Neuronal stem cell (in vitro differentiated cells): ENCODE results near the gene ZSWIM8.
"Not testable (repeated sequence)": the region's sequence is repeated elsewhere in the genome, so short reads cannot be mapped to it uniquely, and the experiment has no call there.

ENCODE experiments used
- DNase-seq: peaks from one replicate; pipeline ENCODE4 v3.0.0-alpha.2; 2013; ENCODE audit warnings: low spot score
- H2AFZ ChIP-seq: one replicate; pipeline ENCODE4 v1.6.1; 2013; ENCODE audit warnings: mild to moderate bottlenecking, low read length, inconsistent platforms
- H2AK5ac ChIP-seq: 2 replicates; pipeline ENCODE4 v1.6.1; 2013; ENCODE audit warnings: low read depth, mild to moderate bottlenecking, inconsistent platforms, low read length, moderate library complexity, mixed read lengths
- H2BK120ac ChIP-seq: 2 replicates; pipeline ENCODE4 v1.6.1; 2013; ENCODE audit warnings: low read depth, mild to moderate bottlenecking, inconsistent platforms, low read length, moderate library complexity, mixed read lengths
- H2BK12ac ChIP-seq: one replicate; pipeline ENCODE4 v1.6.1; 2013; ENCODE audit warnings: low read length, inconsistent platforms
- H2BK15ac ChIP-seq: 2 replicates; pipeline ENCODE4 v1.6.1; 2013; ENCODE audit warnings: mild to moderate bottlenecking, low read length, inconsistent platforms, mixed read lengths
- H2BK5ac ChIP-seq: one replicate; pipeline ENCODE4 v1.6.1; 2013; ENCODE audit warnings: inconsistent platforms, mild to moderate bottlenecking, low read length, moderate library complexity
- H3K14ac ChIP-seq: one replicate; pipeline ENCODE4 v1.6.1; 2013; ENCODE audit warnings: low read length, inconsistent platforms
- H3K18ac ChIP-seq: 2 replicates; pipeline ENCODE4 v1.6.1; 2013; ENCODE audit warnings: low read length, inconsistent platforms
- H3K23ac ChIP-seq: 2 replicates; pipeline ENCODE4 v1.6.1; 2013; ENCODE audit warnings: low read depth, mild to moderate bottlenecking, mixed read lengths, low read length, inconsistent platforms; ENCODE audit not compliant: poor library complexity
- H3K27ac ChIP-seq: replicated peaks from 3 replicates; pipeline ENCODE4 v1.5.1; 2013; ENCODE audit warnings: low read length, inconsistent platforms
- H3K27me3 ChIP-seq, 3 experiments: 2 replicates each; pipeline ENCODE4 v1.6.1; 2013; ENCODE audit warnings: low read length in 3 of 3, mild to moderate bottlenecking in 2 of 3, inconsistent platforms in 1 of 3, low read depth in 1 of 3, mixed read lengths in 1 of 3, moderate library complexity in 1 of 3; ENCODE audit not compliant: control insufficient read depth in 3 of 3, insufficient read depth in 3 of 3
- H3K36me3 ChIP-seq, 2 donors: replicated peaks in 1 of 2; 2 replicates each; pipeline ENCODE4 v1.6.1; 2013; ENCODE audit warnings: low read length in 2 of 2; ENCODE audit not compliant: control insufficient read depth in 2 of 2, insufficient read depth in 2 of 2
- H3K4ac ChIP-seq: 2 replicates; pipeline ENCODE4 v1.6.1; 2013; ENCODE audit warnings: inconsistent platforms, mild to moderate bottlenecking, low read length, moderate library complexity
- H3K4me1 ChIP-seq, 2 donors: 1 replicate in 1 of 2; 2 replicates in 1 of 2; pipeline ENCODE4 v1.6.1; 2013; ENCODE audit warnings: low read length in 2 of 2, low read depth in 1 of 2; ENCODE audit not compliant: control insufficient read depth in 2 of 2, insufficient read depth in 1 of 2
- H3K4me2 ChIP-seq: one replicate; pipeline ENCODE4 v1.6.1; 2013; ENCODE audit warnings: mild to moderate bottlenecking, low read length, inconsistent platforms; ENCODE audit not compliant: insufficient read depth, poor library complexity, severe bottlenecking
- H3K4me3 ChIP-seq, 2 donors: 2 replicates each; pipeline ENCODE4 v1.5.1; 2013; ENCODE audit warnings: low read length in 2 of 2, mild to moderate bottlenecking in 2 of 2, inconsistent platforms in 1 of 2, moderate library complexity in 1 of 2
- H3K79me1 ChIP-seq: one replicate; pipeline ENCODE4 v1.6.1; 2013; ENCODE audit warnings: low read depth, mild to moderate bottlenecking, inconsistent platforms, low read length, moderate library complexity
- H3K9ac ChIP-seq: one replicate; pipeline ENCODE4 v1.6.1; 2013; ENCODE audit warnings: mild to moderate bottlenecking, low read depth, low read length, inconsistent platforms; ENCODE audit not compliant: poor library complexity
- H3K9me3 ChIP-seq, 2 donors: replicated peaks in 1 of 2; 2 replicates each; pipeline versions ENCODE3 to v1.6.1; 2013; ENCODE audit warnings: low read length in 2 of 2, mild to moderate bottlenecking in 2 of 2, inconsistent platforms in 1 of 2, low read depth in 1 of 2, mixed read lengths in 1 of 2, moderate library complexity in 1 of 2; ENCODE audit not compliant: control insufficient read depth in 2 of 2, insufficient read depth in 1 of 2
- H4K8ac ChIP-seq: one replicate; pipeline ENCODE4 v1.6.1; 2013; ENCODE audit warnings: low read depth, mild to moderate bottlenecking, inconsistent platforms, low read length, moderate library complexity
- H4K91ac ChIP-seq: one replicate; pipeline ENCODE4 v1.6.1; 2013; ENCODE audit warnings: low read length, low read depth, mild to moderate bottlenecking, inconsistent platforms; ENCODE audit not compliant: poor library complexity
- WGBS, 2 donors: extraction: QIAGEN DNeasy Blood & Tissue Kit; methylation state at CpG; one replicate each; pipeline ENCODE4 v1.1.7; 2013; ENCODE audit warnings: missing lambda C conversion rate in 2 of 2, mixed read lengths in 1 of 2; ENCODE audit not compliant: insufficient read length in 2 of 2, insufficient replicate concordance in 1 of 2; ENCODE audit errors: extremely low coverage in 2 of 2; 5-methylcytosine and 5-hydroxymethylcytosine counted together

Gene ZSWIM8

DNA sequence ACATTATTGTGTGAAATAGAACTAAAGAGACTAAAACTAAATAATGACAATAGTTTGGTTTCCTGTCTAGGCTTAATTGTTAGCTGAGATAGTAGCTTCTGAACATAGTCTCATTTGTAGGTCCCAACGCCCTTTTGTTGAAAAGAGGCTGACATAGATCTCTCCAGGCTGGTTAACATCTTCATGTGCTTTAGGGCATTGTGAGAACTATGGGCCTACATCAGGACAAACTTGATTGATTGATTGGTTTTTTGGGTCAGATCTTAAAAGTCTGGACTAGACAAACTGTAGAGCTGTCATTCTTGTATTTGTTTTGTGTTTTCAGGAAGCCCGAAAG is 2.7 kb upstream of the ZSWIM8 start:
- no peak overlapping the region for H3K9ac ChIP-seq
- no peak overlapping the region for H2BK12ac ChIP-seq
- no peaks in the 10 kb centered on the region for H3K27me3 ChIP-seq
- H4K91ac ChIP-seq, result no peak overlapping the region
- peak overlapping the region in 1 of 2 donors; percentile 82 for H3K4me3 ChIP-seq
- no peak overlapping the region for H2BK5ac ChIP-seq
- H2AFZ ChIP-seq, result no peak overlapping the region
- no CpG with 5 or more reads among the region's 2 CpGs for WGBS, 2 donors
- peaks cover 1 to 41% of the 10 kb centered on the region in 2 donors for H3K36me3 ChIP-seq
- H2BK15ac ChIP-seq, result no peak overlapping the region
- no peaks in the 10 kb centered on the region for H3K9me3 ChIP-seq
- H3K4ac ChIP-seq, result no peak overlapping the region
- H2AK5ac ChIP-seq, result no peak overlapping the region
- H3K4me1 ChIP-seq, result peaks cover 8 to 12% of the 10 kb centered on the region in 2 donors
- no peak for DNase-seq
- no peak overlapping the region for H3K14ac ChIP-seq
- no peak overlapping the region for H3K4me2 ChIP-seq
- H3K27ac ChIP-seq, result no peak overlapping the region
- H2BK120ac ChIP-seq, result no peak overlapping the region
- H3K79me1 ChIP-seq, result peaks cover 7% of the 10 kb centered on the region
- no peak overlapping the region for H4K8ac ChIP-seq
- H3K18ac ChIP-seq, result no peak overlapping the region
- H3K23ac ChIP-seq, result no peak overlapping the region

- WGBS, 2 donors, result no CpG with 5 or more reads among the region's 54 CpGs
- no peak overlapping the region for H4K91ac ChIP-seq
- DNase-seq, result no peak
Observed at GRCh38 chr10:73785721-73786511, 510 bp downstream of the ZSWIM8 start.

DNA sequence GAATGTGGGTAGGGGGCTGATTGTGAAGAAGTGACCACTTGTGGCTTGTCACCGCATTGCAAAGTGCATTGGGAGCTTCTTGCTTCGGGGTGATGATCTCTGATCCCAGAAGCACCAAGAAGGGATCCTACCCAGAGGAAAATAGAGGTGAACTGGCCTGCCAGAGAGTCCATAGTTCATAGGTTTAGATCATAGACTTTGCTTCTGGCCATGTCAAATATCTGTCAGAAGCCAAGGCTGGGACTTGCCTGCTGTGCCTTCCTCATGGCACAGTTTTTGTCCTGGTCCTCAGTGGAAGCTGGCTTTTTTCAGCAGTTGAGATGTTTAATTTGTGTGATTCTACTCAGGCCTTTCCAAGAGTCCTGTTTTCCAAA is 1.1 kb downstream of the ZSWIM8 start:
- Histone ChIP-seq H2AFZ (no peak overlapping the region), H2BK5ac (no peak overlapping the region), H3K23ac (no peak overlapping the region), H3K14ac (no peak overlapping the region), H2BK12ac (no peak overlapping the region), H3K4me2 (peak overlapping the region; percentile 89), H2BK15ac (no peak overlapping the region), H3K4ac (no peak overlapping the region), H3K36me3 (peaks cover 19 to 34% of the 10 kb centered on the region in 2 donors), H2BK120ac (no peak overlapping the region), H3K27me3 (no peaks in the 10 kb centered on the region), H3K9ac (no peak overlapping the region), H4K8ac (no peak overlapping the region), H4K91ac (no peak overlapping the region), H2AK5ac (no peak overlapping the region), H3K4me3 (peak overlapping the region; percentile 51 to 84), H3K18ac (no peak overlapping the region), H3K79me1 (peaks cover 3% of the 10 kb centered on the region), H3K4me1 (peaks cover 4 to 7% of the 10 kb centered on the region in 2 donors), H3K27ac (no peak overlapping the region), H3K9me3 (no peaks in the 10 kb centered on the region)
- no peak for DNase-seq
- no CpG with 5 or more reads among the region's 2 CpGs for WGBS, 2 donors

More at GRCh38 chr10:73785721-73786511, 510 bp downstream of the ZSWIM8 start:
- Histone ChIP-seq H2AFZ (peak overlapping the region; percentile 73), H3K9me3 (no peaks in the 10 kb centered on the region), H3K79me1 (peaks cover 6% of the 10 kb centered on the region), H2BK5ac (no peak overlapping the region), H2BK120ac (no peak overlapping the region), H3K14ac (no peak overlapping the region), H3K9ac (peak overlapping the region; percentile 83), H3K18ac (peak overlapping the region; percentile 40), H3K4ac (no peak overlapping the region), H2AK5ac (peak overlapping the region; percentile 63), H2BK12ac (no peak overlapping the region), H2BK15ac (no peak overlapping the region), H3K27me3 (no peaks in the 10 kb centered on the region), H3K4me2 (peak overlapping the region; percentile 89), H3K27ac (no peak overlapping the region), H3K4me3 (peak overlapping the region; percentile 51 to 84), H3K4me1 (peaks cover 7% of the 10 kb centered on the region in 2 donors), H4K8ac (no peak overlapping the region), H3K36me3 (peaks cover 15 to 28% of the 10 kb centered on the region in 2 donors), H3K23ac (peak overlapping the region; percentile 40)

DNA sequence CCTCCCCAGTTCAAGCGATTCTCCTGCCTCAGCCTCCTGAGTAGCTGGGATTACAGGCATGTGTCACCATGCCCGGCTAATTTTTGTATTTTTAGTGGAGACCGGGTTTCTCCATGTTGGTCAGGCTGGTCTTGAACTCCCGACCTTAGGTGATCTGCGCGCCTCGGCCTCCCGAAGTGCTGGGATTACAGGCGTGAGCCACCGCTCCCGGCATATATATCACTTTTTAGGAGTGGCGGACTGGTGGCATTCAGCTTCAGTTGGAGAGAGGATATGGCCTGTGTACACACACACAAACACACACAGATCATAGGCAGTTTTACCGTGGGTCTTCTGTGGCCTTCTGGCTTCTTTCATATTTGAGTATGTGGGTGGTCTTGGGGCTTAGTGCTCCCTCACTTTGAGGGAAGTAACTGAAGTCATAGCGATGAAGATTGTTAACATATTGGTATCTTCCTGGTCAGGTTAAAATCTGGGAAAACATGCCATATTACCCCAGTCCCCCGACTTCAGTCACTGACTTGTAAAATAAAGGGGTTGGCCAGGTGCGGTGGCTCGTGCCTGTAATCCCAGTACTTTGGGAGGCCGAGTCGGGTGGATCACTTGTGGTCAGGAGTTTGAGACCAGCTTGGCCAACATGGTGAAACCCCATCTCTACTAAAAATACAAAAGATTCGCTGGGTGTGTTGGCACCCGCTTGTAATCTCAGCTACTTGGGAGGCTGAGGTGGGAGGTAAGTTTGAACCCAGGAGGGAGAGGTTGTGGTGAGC is 1.8 kb downstream of the ZSWIM8 start:
- WGBS, 2 donors, result no CpG with 5 or more reads among the region's 21 CpGs
- H4K91ac ChIP-seq, H2BK120ac ChIP-seq, H3K79me1 ChIP-seq, H2BK15ac ChIP-seq, H3K4ac ChIP-seq, H2AK5ac ChIP-seq, H2AFZ ChIP-seq, H3K9ac ChIP-seq, H3K4me1 ChIP-seq, H3K14ac ChIP-seq, H4K8ac ChIP-seq, DNase-seq, H3K23ac ChIP-seq, H2BK12ac ChIP-seq, H3K27ac ChIP-seq, H2BK5ac ChIP-seq, H3K9me3 ChIP-seq, H3K27me3 ChIP-seq, H3K18ac ChIP-seq, H3K4me2 ChIP-seq: not testable (repeated sequence)
- H3K4me3 ChIP-seq, result peak overlapping the region in 1 of 2 donors; percentile 12
- peaks cover 23 to 41% of the 10 kb centered on the region in 2 donors for H3K36me3 ChIP-seq
